ENCODE measurements around the gene RRAGB.
"Not testable (repeated sequence)": the region's sequence is repeated elsewhere in the genome, so short reads cannot be mapped to it uniquely, and the experiment has no call there.

The RRAGB gene, protein sequence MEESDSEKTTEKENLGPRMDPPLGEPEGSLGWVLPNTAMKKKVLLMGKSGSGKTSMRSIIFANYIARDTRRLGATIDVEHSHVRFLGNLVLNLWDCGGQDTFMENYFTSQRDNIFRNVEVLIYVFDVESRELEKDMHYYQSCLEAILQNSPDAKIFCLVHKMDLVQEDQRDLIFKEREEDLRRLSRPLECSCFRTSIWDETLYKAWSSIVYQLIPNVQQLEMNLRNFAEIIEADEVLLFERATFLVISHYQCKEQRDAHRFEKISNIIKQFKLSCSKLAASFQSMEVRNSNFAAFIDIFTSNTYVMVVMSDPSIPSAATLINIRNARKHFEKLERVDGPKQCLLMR

DNA sequence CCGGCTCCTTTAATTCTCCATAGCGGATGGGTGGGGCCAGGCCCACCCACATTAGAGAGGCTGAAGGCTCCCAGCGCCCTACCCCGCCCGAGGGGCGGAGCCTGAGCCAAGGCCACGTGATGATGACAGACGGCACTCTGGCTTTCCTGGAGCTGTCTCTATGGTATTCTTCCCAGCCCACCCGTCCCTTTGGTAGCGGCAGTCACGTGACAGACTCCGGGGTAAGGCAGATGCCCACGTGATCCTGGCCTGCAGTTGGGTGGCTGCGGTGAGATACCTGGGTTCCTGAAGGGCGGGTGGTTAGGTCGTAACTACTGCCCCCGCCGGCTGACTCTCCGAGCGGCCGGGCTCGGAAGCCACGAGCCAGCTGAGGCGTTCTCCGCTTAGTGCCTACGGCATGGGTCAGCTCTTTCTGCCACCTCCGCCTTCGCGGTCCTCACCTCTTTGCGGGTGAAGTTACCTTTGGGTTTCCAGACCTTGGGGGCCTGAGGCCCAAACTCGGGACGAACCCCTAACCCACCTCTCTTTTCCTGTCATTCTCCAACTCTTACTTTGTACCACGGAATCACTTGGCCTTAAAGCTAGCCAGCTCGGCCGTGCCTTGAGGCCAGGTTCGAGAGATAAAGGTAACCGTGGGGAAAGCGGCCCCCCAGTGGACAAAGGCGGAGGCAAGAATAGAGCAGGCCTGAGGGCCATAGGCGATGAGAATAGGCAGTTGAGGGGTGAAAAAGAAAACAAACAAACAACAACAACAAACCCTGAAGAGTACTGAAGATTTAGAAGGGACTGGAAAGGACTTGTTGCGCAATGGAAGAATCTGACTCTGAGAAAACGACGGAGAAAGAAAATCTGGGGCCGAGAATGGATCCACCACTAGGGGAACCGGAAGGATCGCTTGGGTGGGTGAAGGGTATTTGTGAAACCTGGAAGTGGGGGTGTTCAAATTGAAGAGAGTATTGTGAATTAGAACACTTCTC is at the start of gene RRAGB:
Gene RRAGB (plus strand): TSS at position 229 of the 977 bp plus-strand sequence. CDS start 579 bp downstream, at position 808.
- peak within 1 kb of the TSS; percentile 81 for H3K4me3 ChIP-seq (replicated peaks; ENCODE audit: low read depth, low read length)
- TF ChIP-seq, protein P1, sequence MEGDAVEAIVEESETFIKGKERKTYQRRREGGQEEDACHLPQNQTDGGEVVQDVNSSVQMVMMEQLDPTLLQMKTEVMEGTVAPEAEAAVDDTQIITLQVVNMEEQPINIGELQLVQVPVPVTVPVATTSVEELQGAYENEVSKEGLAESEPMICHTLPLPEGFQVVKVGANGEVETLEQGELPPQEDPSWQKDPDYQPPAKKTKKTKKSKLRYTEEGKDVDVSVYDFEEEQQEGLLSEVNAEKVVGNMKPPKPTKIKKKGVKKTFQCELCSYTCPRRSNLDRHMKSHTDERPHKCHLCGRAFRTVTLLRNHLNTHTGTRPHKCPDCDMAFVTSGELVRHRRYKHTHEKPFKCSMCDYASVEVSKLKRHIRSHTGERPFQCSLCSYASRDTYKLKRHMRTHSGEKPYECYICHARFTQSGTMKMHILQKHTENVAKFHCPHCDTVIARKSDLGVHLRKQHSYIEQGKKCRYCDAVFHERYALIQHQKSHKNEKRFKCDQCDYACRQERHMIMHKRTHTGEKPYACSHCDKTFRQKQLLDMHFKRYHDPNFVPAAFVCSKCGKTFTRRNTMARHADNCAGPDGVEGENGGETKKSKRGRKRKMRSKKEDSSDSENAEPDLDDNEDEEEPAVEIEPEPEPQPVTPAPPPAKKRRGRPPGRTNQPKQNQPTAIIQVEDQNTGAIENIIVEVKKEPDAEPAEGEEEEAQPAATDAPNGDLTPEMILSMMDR (IDR thresholded peaks at IDR 0.05; ENCODE audit: low read length, missing control alignments) = peak; percentile 55
- peak; percentile 94 for DNase-seq (ENCODE audit: low read depth)

DNA sequence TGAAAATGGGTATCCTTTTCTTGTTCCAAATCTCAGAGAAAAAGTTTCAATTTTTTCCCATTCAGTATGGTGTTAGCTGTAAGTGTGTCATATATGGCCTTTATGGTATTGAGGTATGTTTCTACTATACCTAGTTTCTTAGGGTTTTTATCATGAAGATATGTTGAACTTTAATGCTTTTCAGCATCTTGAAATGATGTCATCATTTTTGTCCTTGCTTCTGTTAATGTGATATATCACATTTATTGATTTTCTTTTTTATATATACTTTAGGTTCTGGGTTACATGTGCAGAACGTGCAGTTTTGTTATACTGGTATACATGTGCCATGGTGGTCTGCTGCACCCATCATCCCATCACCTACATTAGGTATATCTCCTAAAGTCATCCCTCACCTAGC is 49.5 kb upstream of the RRAGB start:
- no peak for DNase-seq (ENCODE audit: low read depth)
- TF ChIP-seq, protein P1 (IDR thresholded peaks at IDR 0.05; ENCODE audit: low read length, missing control alignments) = no peak
- no peak overlapping the region for H3K4me3 ChIP-seq (replicated peaks; ENCODE audit: low read depth, low read length)

DNA sequence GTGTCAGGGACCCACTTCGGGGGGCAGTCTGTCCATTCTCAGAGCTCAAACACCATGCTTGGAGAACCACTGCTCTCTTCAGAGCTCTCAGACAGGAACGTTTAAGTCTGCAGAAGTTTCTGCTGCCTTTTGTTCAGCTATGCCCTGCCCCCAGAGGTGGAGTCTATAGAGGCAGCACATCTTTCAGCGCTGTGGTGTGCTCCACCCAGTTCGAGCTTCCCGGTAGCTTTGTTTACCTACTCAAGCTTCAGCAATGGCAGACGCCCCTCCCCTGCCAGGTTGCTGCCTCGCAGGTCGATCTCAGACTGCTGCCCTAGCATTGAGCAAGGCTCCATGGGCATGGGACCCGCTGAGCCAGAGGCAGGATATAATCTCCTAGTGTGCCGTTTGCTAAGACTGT is 29.0 kb upstream of the RRAGB start:
- H3K4me3 ChIP-seq (replicated peaks; ENCODE audit: low read depth, low read length); DNase-seq (ENCODE audit: low read depth): not testable (repeated sequence)

DNA sequence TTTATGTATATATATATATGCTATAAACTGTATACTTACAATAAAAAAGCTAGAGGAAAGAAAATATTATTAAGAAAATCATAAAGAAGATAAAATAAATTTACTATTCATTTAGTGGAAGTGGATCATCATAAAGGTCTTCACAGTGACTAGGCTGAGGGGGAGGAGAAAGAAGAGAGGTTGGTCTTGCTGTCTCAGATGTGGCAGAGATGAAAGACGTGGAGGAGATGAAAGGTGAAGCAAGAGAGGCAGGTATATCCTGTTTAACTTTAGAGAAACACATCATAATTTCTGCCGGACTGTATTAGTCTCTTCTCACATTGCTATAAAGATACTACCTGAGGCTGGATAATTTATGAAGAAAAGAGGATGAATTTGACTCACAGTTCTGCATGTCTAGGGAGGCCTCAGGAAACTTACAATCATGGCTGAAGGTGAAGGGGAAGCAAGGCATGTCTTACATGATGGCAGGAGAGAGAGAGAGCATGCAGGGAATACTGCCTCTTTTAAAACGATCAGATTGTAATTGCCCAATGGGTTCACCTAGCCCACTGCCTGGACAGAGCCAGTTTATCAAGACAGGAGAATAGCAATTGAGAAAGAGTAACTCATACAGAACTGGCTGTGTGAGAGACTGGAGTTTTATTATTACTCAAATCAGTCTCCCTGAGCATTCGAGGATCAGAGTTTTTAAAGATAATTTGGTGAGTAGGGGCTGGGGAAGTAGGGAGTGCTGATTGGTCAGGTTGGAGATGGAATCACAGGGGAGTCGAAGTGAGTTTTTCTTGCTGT is 22.1 kb upstream of the RRAGB start:
- TF ChIP-seq, protein P1 (IDR thresholded peaks at IDR 0.05; ENCODE audit: low read length, missing control alignments) = no peak
- DNase-seq (ENCODE audit: low read depth) = no peak
- no peak overlapping the region for H3K4me3 ChIP-seq (replicated peaks; ENCODE audit: low read depth, low read length)

DNA sequence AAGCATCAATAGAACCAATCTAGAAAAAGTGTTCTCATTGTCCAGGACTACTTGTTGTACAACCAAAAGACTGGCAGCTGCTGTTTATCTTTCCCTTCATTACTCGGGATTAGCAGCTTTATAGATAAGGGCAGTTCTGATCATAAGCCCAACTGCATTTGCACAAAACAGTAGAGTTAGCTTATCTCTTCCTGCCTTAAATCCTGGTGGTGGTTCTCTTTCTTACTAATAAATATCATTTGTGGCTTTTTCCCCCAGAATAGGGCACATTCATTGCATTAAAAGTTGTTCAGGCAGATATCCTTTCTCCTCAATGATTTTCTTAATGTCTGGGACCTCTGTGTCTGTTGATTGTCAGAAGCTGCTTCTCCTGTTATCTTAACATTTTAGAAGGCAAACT is 20.2 kb upstream of the RRAGB start:
- H3K4me3 ChIP-seq (replicated peaks; ENCODE audit: low read depth, low read length) = no peak overlapping the region
- DNase-seq (ENCODE audit: low read depth) = no peak
- TF ChIP-seq, protein P1 (IDR thresholded peaks at IDR 0.05; ENCODE audit: low read length, missing control alignments) = no peak

DNA sequence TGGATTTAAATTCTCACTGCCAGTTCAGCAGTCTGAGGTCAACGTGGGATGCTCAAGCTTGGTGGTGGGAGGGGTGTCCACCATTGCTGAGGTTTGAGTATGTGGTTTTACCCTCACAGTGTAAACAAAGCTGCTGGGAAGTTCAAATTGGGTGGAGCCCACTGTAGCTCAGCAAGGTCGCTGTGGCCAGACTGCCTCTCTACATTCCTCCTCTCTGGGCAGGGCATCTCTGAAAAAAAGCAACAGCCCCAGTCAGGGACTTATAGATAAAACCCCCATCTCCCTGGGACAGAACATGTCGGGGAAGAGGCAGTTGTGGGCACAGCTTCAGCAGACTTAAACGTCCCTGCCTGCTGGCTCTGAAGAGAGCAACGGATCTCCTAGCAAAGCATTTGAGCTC is 14.9 kb upstream of the RRAGB start:
- TF ChIP-seq, protein P1 (IDR thresholded peaks at IDR 0.05; ENCODE audit: low read length, missing control alignments) = no peak
- DNase-seq (ENCODE audit: low read depth) = no peak

DNA sequence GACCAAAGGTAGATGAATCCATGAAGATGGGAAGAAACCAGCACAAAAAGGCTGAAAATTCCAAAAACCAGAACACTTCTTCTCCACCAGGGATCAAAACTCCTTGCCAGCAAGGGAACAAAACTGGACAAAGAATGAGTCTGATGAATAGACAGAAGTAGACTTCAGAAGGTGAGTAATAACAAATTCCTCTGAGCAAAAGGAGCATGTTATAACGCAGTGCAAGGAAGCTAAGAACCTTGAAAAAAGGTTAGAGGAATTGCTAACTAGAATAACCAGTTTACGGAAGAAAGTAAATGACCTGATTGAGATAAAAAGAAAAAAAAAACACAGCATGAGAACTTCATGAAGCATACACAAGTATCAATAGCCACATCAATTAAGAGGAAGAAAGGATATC is 14.1 kb upstream of the RRAGB start:
- not testable (repeated sequence) for H3K4me3 ChIP-seq (replicated peaks; ENCODE audit: low read depth, low read length); DNase-seq (ENCODE audit: low read depth)

More for the DNA sequence above, 14.9 kb upstream of the RRAGB start:
- no peak overlapping the region for H3K4me3 ChIP-seq (replicated peaks; ENCODE audit: low read depth, low read length)

DNA sequence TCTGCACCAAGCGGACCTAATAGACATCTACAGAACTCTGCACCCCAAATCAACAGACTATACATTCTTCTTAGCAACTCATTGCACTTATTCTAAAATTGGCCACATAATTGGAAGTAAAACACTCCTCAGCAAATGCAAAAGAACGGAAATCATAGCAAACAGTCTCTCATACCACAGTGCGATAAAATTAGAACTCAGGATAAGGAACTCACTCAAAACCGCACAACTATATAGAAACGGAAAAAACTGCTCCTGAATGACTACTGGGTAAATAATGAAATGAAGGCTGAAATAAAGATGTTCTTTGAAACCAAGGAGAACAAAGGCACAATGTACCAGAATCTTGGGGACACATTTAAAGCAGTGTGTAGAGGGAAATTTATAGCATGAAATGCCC is 12.5 kb upstream of the RRAGB start:
- not testable (repeated sequence) for H3K4me3 ChIP-seq (replicated peaks; ENCODE audit: low read depth, low read length); DNase-seq (ENCODE audit: low read depth)
